MM.1S (cell line): Measurements from ENCODE around the gene COL28A1.

Experiments used
- EZH2 ChIP-seq: fragments of 300-600 bp; sonication (generic); optimal IDR thresholded peaks from 2 replicates; pipeline ENCODE3; 2017; ENCODE audit warnings: low read depth, mild to moderate bottlenecking, antibody characterized with exemption, low read length, mixed read lengths
- EZH2phosphoT487 ChIP-seq: fragments of 300-600 bp; sonication (generic); IDR thresholded peaks from 2 replicates; pipeline ENCODE4 v1.6.1; 2018; ENCODE audit warnings: antibody characterized with exemption, low read length
- TF ChIP-seq, protein P1 (sequence below): fragments of 300-600 bp; sonication (generic); IDR thresholded peaks from 2 replicates; pipeline ENCODE4 v1.5.1; 2016; ENCODE audit warnings: antibody characterized with exemption, low read length, mixed read lengths

GRCh38 chr7:7505915-7506314 lies 29.8 kb downstream of the COL28A1 start:
- TF ChIP-seq EZH2 = no peak
- TF ChIP-seq, protein P1, sequence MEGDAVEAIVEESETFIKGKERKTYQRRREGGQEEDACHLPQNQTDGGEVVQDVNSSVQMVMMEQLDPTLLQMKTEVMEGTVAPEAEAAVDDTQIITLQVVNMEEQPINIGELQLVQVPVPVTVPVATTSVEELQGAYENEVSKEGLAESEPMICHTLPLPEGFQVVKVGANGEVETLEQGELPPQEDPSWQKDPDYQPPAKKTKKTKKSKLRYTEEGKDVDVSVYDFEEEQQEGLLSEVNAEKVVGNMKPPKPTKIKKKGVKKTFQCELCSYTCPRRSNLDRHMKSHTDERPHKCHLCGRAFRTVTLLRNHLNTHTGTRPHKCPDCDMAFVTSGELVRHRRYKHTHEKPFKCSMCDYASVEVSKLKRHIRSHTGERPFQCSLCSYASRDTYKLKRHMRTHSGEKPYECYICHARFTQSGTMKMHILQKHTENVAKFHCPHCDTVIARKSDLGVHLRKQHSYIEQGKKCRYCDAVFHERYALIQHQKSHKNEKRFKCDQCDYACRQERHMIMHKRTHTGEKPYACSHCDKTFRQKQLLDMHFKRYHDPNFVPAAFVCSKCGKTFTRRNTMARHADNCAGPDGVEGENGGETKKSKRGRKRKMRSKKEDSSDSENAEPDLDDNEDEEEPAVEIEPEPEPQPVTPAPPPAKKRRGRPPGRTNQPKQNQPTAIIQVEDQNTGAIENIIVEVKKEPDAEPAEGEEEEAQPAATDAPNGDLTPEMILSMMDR = no peak
- no peak for TF ChIP-seq EZH2phosphoT487
